Regular cardiac myocyte (primary cell): ENCODE measurements around the gene EDDM13. TPM values are rescaled to one million over a fixed set of nuclear protein-coding genes. Genes with fewer than 3 reads are reported as not detected.

Experiments
- total RNA-seq: library from RNA; depleted of rRNA; stranded (reverse); fragments of >200 nt; gene quantifications from 2 replicates; pipeline ENCODE4 v1.2.3, GENCODE V29; 2014

Gene EDDM13
- total RNA-seq: 0.19 TPM in 1 of 2 replicates, not detected in the other

GRCh38 chr19:56272161-56272798, at the start of gene EDDM13:
Gene EDDM13 (plus strand): TSS chr19:56272748. CDS start chr19:56272835, 87 bp downstream.

DNA sequence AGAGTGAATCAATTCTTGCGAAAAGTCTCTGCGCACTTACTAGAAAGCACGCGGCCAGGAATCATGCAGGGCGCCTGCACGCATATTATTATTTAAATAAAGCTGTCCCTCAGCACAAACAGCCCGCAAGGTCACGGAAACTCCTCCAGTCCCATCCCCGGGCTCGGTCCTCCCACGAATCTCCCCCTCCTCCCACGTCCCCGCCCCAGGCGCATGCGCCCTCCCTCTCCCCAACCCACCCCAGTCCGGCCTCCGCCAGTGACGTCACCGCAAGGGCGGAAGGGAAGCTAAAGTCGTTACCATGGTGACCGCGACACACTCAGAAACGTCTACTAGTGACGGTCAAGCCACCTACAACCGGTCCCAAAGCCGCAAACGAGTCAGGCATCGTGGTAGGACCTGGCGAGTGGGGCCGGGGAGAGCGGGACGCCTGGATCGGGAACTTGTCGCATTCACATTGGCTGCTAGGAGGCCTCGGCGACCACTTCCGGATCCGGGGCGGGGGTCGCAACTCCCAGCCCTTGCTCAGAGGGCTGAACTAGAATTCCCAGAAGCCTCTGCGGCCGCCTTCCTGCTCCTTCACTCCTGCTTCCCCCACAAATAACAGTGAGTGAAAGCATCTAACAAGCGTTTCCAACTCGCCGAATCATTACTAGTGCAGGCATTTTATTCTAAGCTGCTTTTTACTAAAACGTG, 42.0 kb downstream of the EDDM13 start, which contains the start of gene ZSCAN5A:
Gene ZSCAN5A (minus strand): TSS at position 459 of the 696 bp plus-strand sequence. CDS start 89,793 bp downstream, outside the sequence.

Other genes starting within 250 kb of the EDDM13 start
- 19.7 and 30.9 TPM in 2 replicates for gene ZNF787, start 151.5 kb upstream of the EDDM13 start, total RNA-seq
- gene ZNF444, start 131.5 kb upstream of the EDDM13 start, total RNA-seq: 10.7 and 14.4 TPM in 2 replicates
- gene GALP, start 96.7 kb upstream of the EDDM13 start, total RNA-seq: not detected in 2 replicates
- gene ZSCAN5B, start 75.0 kb upstream of the EDDM13 start, total RNA-seq: under 0.01 TPM in 1 of 2 replicates, not detected in the other
- not detected in 2 replicates for gene ZSCAN5C, start 70.5 kb upstream of the EDDM13 start, total RNA-seq
- 3.1 and 9.6 TPM in 2 replicates for gene ZSCAN5A, start 42.1 kb downstream of the EDDM13 start, total RNA-seq
- 3.3 and 4.5 TPM in 2 replicates for gene ZNF582, start 120.8 kb downstream of the EDDM13 start, total RNA-seq
- gene ZNF583, start 131.6 kb downstream of the EDDM13 start, total RNA-seq: 5.4 and 5.6 TPM in 2 replicates
- gene ZNF667, start 204.6 kb downstream of the EDDM13 start, total RNA-seq: 3.8 and 14.7 TPM in 2 replicates
- gene ZNF471, start 235.1 kb downstream of the EDDM13 start, total RNA-seq: 2.1 and 4.8 TPM in 2 replicates